HEK293 (cell line): ENCODE results near the gene MPV17L.
"Not testable (repeated sequence)": the region's sequence is repeated elsewhere in the genome, so short reads cannot be mapped to it uniquely, and the experiment has no call there.

Source experiments
- GLI4 ChIP-seq: fragments of 450-650 bp; formaldehyde crosslinking; IDR thresholded peaks from 2 replicates; pipeline ENCODE4 v1.5.1; 2016; ENCODE audit warnings: missing biosample characterization, missing genetic modification characterization
- SALL2 ChIP-seq: fragments of 450-650 bp; formaldehyde crosslinking; IDR thresholded peaks from 2 replicates; pipeline ENCODE4 v1.5.0; 2017; ENCODE audit warnings: missing biosample characterization, mild to moderate bottlenecking, missing genetic modification characterization, borderline replicate concordance
- SP2 ChIP-seq: fragments of 450-650 bp; formaldehyde crosslinking; IDR thresholded peaks from 2 replicates; pipeline ENCODE4 v1.5.1; 2016; ENCODE audit warnings: missing biosample characterization, missing genetic modification characterization
- ZFP37 ChIP-seq: fragments of 450-650 bp; formaldehyde crosslinking; IDR thresholded peaks from 2 replicates; pipeline ENCODE4 v1.5.1; 2016; ENCODE audit warnings: missing biosample characterization, missing genetic modification characterization
- ZNF133 ChIP-seq: fragments of 450-650 bp; formaldehyde crosslinking; IDR thresholded peaks from 2 replicates; pipeline ENCODE4 v1.5.1; 2016; ENCODE audit warnings: missing biosample characterization, missing genetic modification characterization
- ZNF274 ChIP-seq, 2 experiments: fragments of 200-500 bp in 1 of 2; fragments of 450-650 bp in 1 of 2; sonication (Bioruptor generic) in 1 of 2; formaldehyde crosslinking in 1 of 2; IDR thresholded peaks; 2 replicates each; pipeline versions ENCODE4 v1.5.1 to v1.6.1; 2014 to 2016; ENCODE audit warnings: borderline replicate concordance in 1 of 2, inconsistent platforms in 1 of 2, low read length in 1 of 2, missing biosample characterization in 1 of 2, missing genetic modification characterization in 1 of 2
- ZNF416 ChIP-seq: fragments of 450-650 bp; formaldehyde crosslinking; IDR thresholded peaks from 2 replicates; pipeline ENCODE4 v1.5.1; 2016; ENCODE audit warnings: missing biosample characterization, missing genetic modification characterization
- ZNF501 ChIP-seq: fragments of 450-650 bp; formaldehyde crosslinking; IDR thresholded peaks from 2 replicates; pipeline ENCODE4 v1.5.1; 2016; ENCODE audit warnings: missing biosample characterization, missing genetic modification characterization
- ZNF558 ChIP-seq: fragments of 450-650 bp; formaldehyde crosslinking; IDR thresholded peaks from 2 replicates; pipeline ENCODE4 v1.5.1; 2016; ENCODE audit warnings: missing biosample characterization, missing genetic modification characterization
- TF ChIP-seq, protein P1 (sequence below): fragments of 450-650 bp; formaldehyde crosslinking; IDR thresholded peaks from 2 replicates; pipeline ENCODE4 v1.5.1; 2016; ENCODE audit warnings: missing biosample characterization, missing genetic modification characterization
- TF ChIP-seq, protein P2 (sequence below): fragments of 450-650 bp; formaldehyde crosslinking; IDR thresholded peaks from 2 replicates; pipeline ENCODE4 v1.5.1; 2016; ENCODE audit warnings: missing biosample characterization, missing genetic modification characterization
- TF ChIP-seq, protein P3 (sequence below): fragments of 450-650 bp; formaldehyde crosslinking; IDR thresholded peaks from 2 replicates; pipeline ENCODE4 v1.5.1; 2016; ENCODE audit warnings: missing biosample characterization, missing genetic modification characterization
- TF ChIP-seq, protein P4 (sequence below): fragments of 450-650 bp; formaldehyde crosslinking; IDR thresholded peaks from 2 replicates; pipeline ENCODE4 v1.5.1; 2016; ENCODE audit warnings: missing biosample characterization, missing genetic modification characterization, low read depth
- TF ChIP-seq, protein P5 (sequence below): fragments of 450-650 bp; formaldehyde crosslinking; IDR thresholded peaks from 2 replicates; pipeline ENCODE4 v1.5.1; 2016; ENCODE audit warnings: missing biosample characterization, missing genetic modification characterization

DNA sequence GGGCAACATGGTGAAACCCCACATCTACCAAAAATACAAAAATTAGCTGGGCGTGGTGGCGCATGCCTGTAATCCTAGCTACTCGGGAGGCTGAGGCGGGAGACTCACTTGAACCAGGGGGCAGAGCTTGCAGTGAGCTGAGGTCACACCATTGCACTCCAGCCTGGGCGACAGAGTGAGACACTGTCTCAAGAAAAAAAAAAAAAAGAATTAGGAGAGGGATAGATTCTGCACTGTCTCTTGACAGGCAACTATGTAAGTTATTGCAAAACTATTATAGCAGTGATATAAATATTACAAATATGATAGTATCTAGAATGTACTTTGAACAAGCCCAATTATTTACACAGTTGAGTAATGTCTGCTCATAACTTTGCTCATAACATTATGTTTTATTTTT is 46.6 kb downstream of the MPV17L start:
- TF ChIP-seq ZNF133 (tag by site-specific recombination); ZNF558 (tag by site-specific recombination); ZNF274 (IDR thresholded peaks at IDR 0.05; ENCODE audit: low read length); ZNF274 (tag by site-specific recombination; IDR thresholded peaks at IDR 0.05; ENCODE audit: borderline replicate concordance); GLI4 (tag by site-specific recombination); SP2; ZFP37 (tag by site-specific recombination); SALL2 (tag by site-specific recombination); ZNF416 (tag by site-specific recombination); ZNF501: not testable (repeated sequence)
- TF ChIP-seq, protein P1, sequence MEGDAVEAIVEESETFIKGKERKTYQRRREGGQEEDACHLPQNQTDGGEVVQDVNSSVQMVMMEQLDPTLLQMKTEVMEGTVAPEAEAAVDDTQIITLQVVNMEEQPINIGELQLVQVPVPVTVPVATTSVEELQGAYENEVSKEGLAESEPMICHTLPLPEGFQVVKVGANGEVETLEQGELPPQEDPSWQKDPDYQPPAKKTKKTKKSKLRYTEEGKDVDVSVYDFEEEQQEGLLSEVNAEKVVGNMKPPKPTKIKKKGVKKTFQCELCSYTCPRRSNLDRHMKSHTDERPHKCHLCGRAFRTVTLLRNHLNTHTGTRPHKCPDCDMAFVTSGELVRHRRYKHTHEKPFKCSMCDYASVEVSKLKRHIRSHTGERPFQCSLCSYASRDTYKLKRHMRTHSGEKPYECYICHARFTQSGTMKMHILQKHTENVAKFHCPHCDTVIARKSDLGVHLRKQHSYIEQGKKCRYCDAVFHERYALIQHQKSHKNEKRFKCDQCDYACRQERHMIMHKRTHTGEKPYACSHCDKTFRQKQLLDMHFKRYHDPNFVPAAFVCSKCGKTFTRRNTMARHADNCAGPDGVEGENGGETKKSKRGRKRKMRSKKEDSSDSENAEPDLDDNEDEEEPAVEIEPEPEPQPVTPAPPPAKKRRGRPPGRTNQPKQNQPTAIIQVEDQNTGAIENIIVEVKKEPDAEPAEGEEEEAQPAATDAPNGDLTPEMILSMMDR (tag by site-specific recombination): not testable (repeated sequence)
- TF ChIP-seq, protein P2, sequence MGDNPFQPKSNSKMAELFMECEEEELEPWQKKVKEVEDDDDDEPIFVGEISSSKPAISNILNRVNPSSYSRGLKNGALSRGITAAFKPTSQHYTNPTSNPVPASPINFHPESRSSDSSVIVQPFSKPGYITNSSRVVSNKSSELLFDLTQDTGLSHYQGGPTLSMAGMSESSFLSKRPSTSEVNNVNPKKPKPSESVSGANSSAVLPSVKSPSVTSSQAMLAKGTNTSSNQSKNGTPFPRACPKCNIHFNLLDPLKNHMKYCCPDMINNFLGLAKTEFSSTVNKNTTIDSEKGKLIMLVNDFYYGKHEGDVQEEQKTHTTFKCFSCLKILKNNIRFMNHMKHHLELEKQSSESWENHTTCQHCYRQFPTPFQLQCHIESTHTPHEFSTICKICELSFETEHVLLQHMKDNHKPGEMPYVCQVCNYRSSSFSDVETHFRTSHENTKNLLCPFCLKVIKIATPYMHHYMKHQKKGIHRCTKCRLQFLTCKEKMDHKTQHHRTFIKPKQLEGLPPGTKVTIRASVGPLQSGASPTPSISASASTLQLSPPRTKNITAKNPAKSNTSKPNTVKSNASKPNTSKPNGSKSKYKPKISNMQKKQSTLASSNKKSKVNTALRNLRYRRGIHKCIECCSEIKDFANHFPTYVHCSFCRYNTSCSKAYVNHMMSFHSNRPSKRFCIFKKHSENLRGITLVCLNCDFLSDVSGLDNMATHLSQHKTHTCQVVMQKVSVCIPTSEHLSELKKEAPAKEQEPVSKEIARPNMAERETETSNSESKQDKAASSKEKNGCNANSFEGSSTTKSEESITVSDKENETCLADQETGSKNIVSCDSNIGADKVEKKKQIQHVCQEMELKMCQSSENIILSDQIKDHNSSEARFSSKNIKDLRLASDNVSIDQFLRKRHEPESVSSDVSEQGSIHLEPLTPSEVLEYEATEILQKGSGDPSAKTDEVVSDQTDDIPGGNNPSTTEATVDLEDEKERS: not testable (repeated sequence)
- TF ChIP-seq, protein P3, sequence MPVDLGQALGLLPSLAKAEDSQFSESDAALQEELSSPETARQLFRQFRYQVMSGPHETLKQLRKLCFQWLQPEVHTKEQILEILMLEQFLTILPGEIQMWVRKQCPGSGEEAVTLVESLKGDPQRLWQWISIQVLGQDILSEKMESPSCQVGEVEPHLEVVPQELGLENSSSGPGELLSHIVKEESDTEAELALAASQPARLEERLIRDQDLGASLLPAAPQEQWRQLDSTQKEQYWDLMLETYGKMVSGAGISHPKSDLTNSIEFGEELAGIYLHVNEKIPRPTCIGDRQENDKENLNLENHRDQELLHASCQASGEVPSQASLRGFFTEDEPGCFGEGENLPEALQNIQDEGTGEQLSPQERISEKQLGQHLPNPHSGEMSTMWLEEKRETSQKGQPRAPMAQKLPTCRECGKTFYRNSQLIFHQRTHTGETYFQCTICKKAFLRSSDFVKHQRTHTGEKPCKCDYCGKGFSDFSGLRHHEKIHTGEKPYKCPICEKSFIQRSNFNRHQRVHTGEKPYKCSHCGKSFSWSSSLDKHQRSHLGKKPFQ (tag by site-specific recombination): not testable (repeated sequence)
- TF ChIP-seq, protein P4, sequence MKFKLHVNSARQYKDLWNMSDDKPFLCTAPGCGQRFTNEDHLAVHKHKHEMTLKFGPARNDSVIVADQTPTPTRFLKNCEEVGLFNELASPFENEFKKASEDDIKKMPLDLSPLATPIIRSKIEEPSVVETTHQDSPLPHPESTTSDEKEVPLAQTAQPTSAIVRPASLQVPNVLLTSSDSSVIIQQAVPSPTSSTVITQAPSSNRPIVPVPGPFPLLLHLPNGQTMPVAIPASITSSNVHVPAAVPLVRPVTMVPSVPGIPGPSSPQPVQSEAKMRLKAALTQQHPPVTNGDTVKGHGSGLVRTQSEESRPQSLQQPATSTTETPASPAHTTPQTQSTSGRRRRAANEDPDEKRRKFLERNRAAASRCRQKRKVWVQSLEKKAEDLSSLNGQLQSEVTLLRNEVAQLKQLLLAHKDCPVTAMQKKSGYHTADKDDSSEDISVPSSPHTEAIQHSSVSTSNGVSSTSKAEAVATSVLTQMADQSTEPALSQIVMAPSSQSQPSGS (tag by site-specific recombination): not testable (repeated sequence)
- TF ChIP-seq, protein P5, sequence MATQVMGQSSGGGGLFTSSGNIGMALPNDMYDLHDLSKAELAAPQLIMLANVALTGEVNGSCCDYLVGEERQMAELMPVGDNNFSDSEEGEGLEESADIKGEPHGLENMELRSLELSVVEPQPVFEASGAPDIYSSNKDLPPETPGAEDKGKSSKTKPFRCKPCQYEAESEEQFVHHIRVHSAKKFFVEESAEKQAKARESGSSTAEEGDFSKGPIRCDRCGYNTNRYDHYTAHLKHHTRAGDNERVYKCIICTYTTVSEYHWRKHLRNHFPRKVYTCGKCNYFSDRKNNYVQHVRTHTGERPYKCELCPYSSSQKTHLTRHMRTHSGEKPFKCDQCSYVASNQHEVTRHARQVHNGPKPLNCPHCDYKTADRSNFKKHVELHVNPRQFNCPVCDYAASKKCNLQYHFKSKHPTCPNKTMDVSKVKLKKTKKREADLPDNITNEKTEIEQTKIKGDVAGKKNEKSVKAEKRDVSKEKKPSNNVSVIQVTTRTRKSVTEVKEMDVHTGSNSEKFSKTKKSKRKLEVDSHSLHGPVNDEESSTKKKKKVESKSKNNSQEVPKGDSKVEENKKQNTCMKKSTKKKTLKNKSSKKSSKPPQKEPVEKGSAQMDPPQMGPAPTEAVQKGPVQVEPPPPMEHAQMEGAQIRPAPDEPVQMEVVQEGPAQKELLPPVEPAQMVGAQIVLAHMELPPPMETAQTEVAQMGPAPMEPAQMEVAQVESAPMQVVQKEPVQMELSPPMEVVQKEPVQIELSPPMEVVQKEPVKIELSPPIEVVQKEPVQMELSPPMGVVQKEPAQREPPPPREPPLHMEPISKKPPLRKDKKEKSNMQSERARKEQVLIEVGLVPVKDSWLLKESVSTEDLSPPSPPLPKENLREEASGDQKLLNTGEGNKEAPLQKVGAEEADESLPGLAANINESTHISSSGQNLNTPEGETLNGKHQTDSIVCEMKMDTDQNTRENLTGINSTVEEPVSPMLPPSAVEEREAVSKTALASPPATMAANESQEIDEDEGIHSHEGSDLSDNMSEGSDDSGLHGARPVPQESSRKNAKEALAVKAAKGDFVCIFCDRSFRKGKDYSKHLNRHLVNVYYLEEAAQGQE (tag by site-specific recombination): not testable (repeated sequence)
